22Rv1 (cell line): Measurements from ENCODE around the gene CARD14.

Source experiments
- H3K27ac ChIP-seq: fragments of 450-650 bp; 2 replicates; pipeline ENCODE4 v1.5.1; 2017
- ZFX ChIP-seq: fragments of 450-650 bp; IDR thresholded peaks from 2 replicates; pipeline ENCODE4 v1.6.1; 2017; ENCODE audit warnings: antibody characterized with exemption, borderline replicate concordance
- TF ChIP-seq, protein P1 (sequence below): fragments of 450-650 bp; IDR thresholded peaks from 2 replicates; pipeline ENCODE4 v1.5.1; 2017; ENCODE audit warnings: mild to moderate bottlenecking

Gene CARD14

DNA sequence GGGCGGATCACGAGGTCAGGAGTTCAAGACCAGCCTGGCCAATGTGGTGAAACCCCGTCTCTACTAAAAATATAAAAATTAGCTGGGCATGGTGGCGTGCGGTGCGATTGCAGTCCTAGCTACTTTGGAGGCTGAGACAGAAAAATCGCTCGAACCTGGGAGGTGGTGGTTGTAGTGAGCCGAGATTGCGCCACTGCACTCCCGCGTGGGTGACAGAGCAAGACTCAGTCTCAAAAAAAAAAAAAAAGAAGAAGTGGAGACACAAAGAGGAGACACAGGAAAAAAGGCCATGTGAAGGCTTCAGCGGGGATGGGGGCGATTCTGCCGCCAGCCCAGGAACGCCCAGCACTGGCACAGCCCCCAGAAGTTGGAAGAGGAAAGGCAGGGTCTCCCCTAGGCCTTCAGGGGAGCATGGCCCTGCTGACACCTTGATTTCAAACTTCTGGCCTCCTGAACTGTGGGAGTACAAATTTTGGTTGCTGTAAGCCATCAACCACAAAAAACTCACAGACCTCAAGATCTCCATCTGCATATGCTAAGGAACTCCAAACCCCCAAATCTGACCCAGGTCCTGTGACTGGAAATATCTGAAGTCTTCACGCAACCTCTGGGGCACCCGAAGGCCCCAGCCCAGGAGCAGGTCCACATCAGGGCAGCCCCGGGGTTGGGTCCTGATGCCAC, 43.3 kb downstream of the CARD14 start:
- TF ChIP-seq, protein P1, sequence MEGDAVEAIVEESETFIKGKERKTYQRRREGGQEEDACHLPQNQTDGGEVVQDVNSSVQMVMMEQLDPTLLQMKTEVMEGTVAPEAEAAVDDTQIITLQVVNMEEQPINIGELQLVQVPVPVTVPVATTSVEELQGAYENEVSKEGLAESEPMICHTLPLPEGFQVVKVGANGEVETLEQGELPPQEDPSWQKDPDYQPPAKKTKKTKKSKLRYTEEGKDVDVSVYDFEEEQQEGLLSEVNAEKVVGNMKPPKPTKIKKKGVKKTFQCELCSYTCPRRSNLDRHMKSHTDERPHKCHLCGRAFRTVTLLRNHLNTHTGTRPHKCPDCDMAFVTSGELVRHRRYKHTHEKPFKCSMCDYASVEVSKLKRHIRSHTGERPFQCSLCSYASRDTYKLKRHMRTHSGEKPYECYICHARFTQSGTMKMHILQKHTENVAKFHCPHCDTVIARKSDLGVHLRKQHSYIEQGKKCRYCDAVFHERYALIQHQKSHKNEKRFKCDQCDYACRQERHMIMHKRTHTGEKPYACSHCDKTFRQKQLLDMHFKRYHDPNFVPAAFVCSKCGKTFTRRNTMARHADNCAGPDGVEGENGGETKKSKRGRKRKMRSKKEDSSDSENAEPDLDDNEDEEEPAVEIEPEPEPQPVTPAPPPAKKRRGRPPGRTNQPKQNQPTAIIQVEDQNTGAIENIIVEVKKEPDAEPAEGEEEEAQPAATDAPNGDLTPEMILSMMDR: no peak
- TF ChIP-seq ZFX: no peak
- no peak overlapping the region for H3K27ac ChIP-seq

DNA sequence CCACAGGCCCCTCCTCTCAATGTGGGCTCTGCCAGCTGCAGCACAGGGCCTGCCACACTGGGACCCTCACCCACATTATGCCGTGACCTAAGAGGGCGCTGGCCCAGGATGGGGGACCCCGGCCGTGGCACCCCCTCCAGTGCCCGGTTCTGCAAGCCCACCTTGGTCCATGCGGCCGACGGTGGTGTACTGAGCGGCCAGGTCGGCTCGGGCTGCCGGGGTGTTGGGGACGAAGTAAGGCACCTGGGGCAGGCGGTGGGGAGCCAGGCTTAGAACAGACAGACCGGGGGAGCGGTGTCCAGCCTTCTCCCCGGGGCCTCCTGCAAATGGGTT, 43.8 kb downstream of the CARD14 start:
- TF ChIP-seq ZFX: no peak
- TF ChIP-seq, protein P1: no peak
- no peak overlapping the region for H3K27ac ChIP-seq

DNA sequence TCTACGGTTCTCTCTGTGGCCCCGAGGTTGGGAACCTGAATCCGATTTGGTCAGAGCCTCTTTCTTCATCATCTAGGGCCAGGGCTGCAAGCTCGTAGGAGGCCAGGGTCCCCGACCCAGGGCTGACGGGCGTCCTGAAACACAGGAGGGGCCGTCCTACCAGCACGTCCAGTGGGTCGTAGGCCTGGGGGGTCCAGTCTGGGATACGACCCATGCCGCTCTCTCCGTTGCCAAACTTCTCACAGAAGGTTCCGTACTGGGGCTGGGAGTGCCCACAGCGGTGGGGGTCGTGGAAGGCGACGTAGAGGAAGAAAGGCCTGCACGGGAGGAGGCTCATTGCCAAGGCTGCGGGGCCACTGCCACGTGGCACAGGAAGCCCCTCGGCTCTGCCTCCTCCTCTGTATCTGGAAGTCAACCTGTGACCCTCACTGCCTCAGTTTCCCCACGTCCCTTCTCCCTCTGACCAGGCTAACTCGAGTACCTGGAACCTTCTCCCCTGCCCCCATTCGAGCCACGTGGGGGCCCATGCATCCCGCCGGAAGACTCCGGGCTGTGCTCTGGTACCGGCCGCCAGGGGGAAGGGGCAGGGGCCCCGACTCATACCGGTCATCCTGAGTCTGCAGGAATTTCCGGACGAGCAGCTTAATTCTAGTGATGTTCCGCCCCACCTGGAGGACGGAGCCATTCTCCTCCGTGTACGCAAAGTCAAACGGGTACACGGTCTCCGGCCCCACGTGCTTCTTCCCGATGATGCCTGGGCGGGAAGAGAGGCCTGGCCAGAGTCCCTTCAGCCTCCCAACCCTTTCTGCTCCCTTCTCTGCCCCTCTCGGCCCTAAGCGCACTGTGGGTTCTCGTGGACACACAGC, 44.4 kb downstream of the CARD14 start:
- no peak overlapping the region for H3K27ac ChIP-seq
- TF ChIP-seq, protein P1: no peak
- TF ChIP-seq ZFX: no peak

GRCh38 chr17:80214878-80215210, 45.0 kb downstream of the CARD14 start:
- H3K27ac ChIP-seq: no peak overlapping the region
- no peak for TF ChIP-seq ZFX
- TF ChIP-seq, protein P1: no peak

DNA sequence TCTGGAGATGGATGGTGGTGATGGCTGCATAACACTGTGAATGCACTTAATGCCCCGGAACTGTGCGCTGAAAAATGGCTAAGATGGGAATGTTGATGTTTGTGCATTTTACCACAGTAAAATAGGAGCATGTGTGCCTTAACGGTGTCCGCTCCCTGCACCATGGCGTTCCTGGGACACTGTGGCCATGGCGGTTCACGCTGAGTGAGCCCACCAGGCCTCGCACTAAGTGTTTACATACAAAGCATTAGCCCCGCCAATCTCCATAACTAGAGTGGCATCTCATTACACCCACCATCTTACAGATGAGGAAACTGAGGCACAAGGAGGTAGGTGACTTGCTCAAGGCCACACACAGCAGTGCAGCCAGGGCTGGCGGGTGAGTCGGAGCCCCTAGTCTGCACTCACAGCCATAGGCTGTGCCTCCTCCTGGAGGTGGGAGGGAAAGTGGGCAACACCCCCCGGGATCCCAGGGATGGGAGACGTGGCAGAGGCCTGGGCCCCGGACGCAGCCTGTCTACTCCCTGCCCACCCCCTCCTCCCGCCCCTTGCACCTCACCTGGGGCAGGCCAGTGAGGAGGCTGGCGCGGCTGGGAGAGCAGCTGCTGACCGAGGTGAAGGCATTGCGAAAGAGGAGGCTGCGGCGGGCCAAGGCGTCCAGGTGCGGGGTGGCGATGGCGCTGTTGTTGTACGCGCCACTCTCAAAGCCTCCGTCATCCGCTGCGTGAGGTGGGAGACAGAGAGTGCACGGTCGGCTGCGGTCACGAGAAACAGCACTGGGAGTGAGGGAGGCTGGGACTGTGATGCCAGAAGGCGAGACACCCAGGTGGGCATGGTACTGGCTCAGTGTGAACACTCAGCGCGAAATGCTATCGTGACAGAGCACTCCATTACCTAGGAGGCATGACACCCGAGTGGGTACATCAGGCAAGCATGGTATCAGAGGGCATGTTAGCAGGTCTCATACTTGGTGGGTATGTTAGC, 46.9 kb downstream of the CARD14 start:
- H3K27ac ChIP-seq: no peak overlapping the region
- TF ChIP-seq ZFX: no peak
- TF ChIP-seq, protein P1: no peak

- TF ChIP-seq, protein P1: no peak
- TF ChIP-seq ZFX: no peak
- no peak overlapping the region for H3K27ac ChIP-seq
Observed at GRCh38 chr17:80217703-80218362, 48.0 kb downstream of the CARD14 start.
